HL-60 (cell line): Measurements from ENCODE around the gene IL4R.
A peak's percentile ranks its signal among the peaks of the same experiment; 100 is the strongest.

Source experiments
- DNase-seq, 2 experiments: peaks; one replicate each; pipeline ENCODE4 v3.0.0-alpha.2; 2010 to 2020; ENCODE audit warnings: low read depth in 1 of 2, low spot score in 1 of 2
- H3K27ac ChIP-seq: fragments of 250-450 bp; sonication (Bioruptor Pico); replicated peaks from 2 replicates; pipeline ENCODE4 v1.5.1; 2020; ENCODE audit warnings: mild to moderate bottlenecking, moderate library complexity
- H3K27me3 ChIP-seq: fragments of 250-450 bp; sonication (Bioruptor Pico); 2 replicates; pipeline ENCODE4 v1.5.1; 2021; ENCODE audit warnings: mild to moderate bottlenecking, moderate library complexity; ENCODE audit not compliant: insufficient read depth, poor library complexity, severe bottlenecking
- H3K4me3 ChIP-seq: replicated peaks from 2 replicates; pipeline ENCODE4 v1.5.1; 2011; ENCODE audit warnings: mild to moderate bottlenecking, control low read depth, low read length; ENCODE audit not compliant: insufficient read depth
- GABPA ChIP-seq: IDR thresholded peaks from 2 replicates; pipeline ENCODE4 v1.6.1; 2012; ENCODE audit warnings: low read depth
- POLR2AphosphoS5 ChIP-seq: IDR thresholded peaks from 2 replicates; pipeline ENCODE4 v1.6.1; 2012; ENCODE audit warnings: low read depth
- REST ChIP-seq: IDR thresholded peaks from 2 replicates; pipeline ENCODE4 v1.6.1; 2012; ENCODE audit warnings: low read depth; ENCODE audit not compliant: insufficient replicate concordance
- SPI1 ChIP-seq: IDR thresholded peaks from 2 replicates; pipeline ENCODE4 v1.6.1; 2012; ENCODE audit warnings: low read depth, mild to moderate bottlenecking, borderline replicate concordance
- TF ChIP-seq, protein P1 (sequence below): IDR thresholded peaks from one replicate; pipeline ENCODE4 v1.5.1; 2011; ENCODE audit warnings: low read length, control low read depth, inconsistent platforms; ENCODE audit not compliant: insufficient read depth

IL4R gene

DNA sequence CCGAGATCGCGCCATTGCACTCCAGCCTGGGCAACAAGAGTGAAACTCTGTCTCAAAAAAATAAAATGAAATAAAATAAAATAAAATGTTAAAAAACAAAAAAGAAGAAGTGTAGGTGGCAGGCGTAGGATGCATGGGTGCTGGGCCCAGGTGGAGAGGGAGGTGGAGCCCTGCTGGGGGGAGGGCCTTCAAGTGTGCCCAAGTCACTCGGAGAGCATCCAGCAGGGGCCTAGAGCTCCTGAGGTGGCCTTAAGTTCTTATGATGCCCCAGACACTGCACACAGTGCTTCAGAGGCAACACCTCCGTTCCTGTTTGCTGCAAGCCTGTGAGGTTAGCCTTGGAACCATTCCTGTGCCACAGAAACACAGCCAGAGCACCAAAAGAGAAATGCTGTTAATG lies 23.2 kb downstream of the IL4R start:
- DNase-seq: no peak
- H3K4me3 ChIP-seq: no peak overlapping the region
- TF ChIP-seq POLR2AphosphoS5: no peak
- TF ChIP-seq, protein P1, sequence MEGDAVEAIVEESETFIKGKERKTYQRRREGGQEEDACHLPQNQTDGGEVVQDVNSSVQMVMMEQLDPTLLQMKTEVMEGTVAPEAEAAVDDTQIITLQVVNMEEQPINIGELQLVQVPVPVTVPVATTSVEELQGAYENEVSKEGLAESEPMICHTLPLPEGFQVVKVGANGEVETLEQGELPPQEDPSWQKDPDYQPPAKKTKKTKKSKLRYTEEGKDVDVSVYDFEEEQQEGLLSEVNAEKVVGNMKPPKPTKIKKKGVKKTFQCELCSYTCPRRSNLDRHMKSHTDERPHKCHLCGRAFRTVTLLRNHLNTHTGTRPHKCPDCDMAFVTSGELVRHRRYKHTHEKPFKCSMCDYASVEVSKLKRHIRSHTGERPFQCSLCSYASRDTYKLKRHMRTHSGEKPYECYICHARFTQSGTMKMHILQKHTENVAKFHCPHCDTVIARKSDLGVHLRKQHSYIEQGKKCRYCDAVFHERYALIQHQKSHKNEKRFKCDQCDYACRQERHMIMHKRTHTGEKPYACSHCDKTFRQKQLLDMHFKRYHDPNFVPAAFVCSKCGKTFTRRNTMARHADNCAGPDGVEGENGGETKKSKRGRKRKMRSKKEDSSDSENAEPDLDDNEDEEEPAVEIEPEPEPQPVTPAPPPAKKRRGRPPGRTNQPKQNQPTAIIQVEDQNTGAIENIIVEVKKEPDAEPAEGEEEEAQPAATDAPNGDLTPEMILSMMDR: no peak
- TF ChIP-seq GABPA: no peak
- no peak for TF ChIP-seq SPI1
- TF ChIP-seq REST: no peak
- H3K27ac ChIP-seq: no peak overlapping the region
- H3K27me3 ChIP-seq: no peaks in the 10 kb centered on the region

DNA sequence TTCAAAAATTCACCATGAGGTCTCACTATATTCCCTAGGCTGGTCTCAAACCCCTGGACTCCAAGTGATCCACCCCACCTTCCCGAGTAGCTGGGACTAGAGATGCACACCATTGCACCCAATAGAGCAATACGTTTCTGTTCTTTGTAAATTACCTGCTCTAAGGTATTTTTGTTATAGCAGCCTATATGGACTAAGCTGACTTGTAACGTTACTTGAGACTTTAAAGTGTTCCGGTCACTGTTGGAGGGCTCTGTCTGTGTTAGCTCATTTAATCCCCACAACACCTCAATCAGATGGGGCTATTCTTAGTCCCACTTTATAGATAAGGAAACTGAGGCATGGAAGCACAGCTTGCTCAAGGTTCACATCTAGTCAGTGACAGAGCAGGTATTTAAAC lies 25.4 kb downstream of the IL4R start:
- no peaks in the 10 kb centered on the region for H3K27me3 ChIP-seq
- H3K4me3 ChIP-seq: no peak overlapping the region
- no peak for TF ChIP-seq SPI1
- no peak for TF ChIP-seq POLR2AphosphoS5
- TF ChIP-seq GABPA: no peak
- no peak for TF ChIP-seq REST
- TF ChIP-seq, protein P1: no peak
- H3K27ac ChIP-seq: no peak overlapping the region
- no peak for DNase-seq

GRCh38 chr16:27340654-27341053 lies 26.9 kb downstream of the IL4R start:
- no peak overlapping the region for H3K27ac ChIP-seq
- peak in 1 of 2 experiments; percentile 33 for DNase-seq
- H3K27me3 ChIP-seq: no peaks in the 10 kb centered on the region
- H3K4me3 ChIP-seq: no peak overlapping the region
- TF ChIP-seq, protein P1: no peak
- TF ChIP-seq GABPA (no peak), POLR2AphosphoS5 (no peak), SPI1 (peak; percentile 14; the same call in 1 of the 2 replicates), REST (no peak)
